Muscle layer of colon (tissue), 2 donors: Measurements from ENCODE around the gene SLC17A2.

Source experiments
- H3K27ac ChIP-seq: one replicate; pipeline ENCODE4 v1.7.0; 2013; ENCODE audit warnings: low read depth, mild to moderate bottlenecking, low read length, moderate library complexity
- H3K27me3 ChIP-seq, 2 donors: one replicate each; pipeline ENCODE4 v1.7.0; 2013; ENCODE audit warnings: low read length in 2 of 2, mild to moderate bottlenecking in 2 of 2; ENCODE audit not compliant: insufficient read depth in 2 of 2, control insufficient read depth in 1 of 2
- H3K36me3 ChIP-seq: one replicate; pipeline ENCODE4 v1.7.0; 2013; ENCODE audit warnings: mild to moderate bottlenecking, low read length; ENCODE audit not compliant: insufficient read depth
- H3K4me1 ChIP-seq: one replicate; pipeline ENCODE4 v1.7.0; 2013; ENCODE audit warnings: mild to moderate bottlenecking, low read length; ENCODE audit not compliant: insufficient read depth
- H3K4me3 ChIP-seq, 2 donors: one replicate each; pipeline ENCODE4 v1.7.0; 2013; ENCODE audit warnings: low read length in 2 of 2, low read depth in 1 of 2, mild to moderate bottlenecking in 1 of 2, moderate library complexity in 1 of 2
- H3K9ac ChIP-seq: one replicate; pipeline ENCODE4 v1.7.0; 2013; ENCODE audit warnings: low read length
- H3K9me3 ChIP-seq: one replicate; pipeline ENCODE4 v1.7.0; 2013; ENCODE audit warnings: mild to moderate bottlenecking, low read length
- donor health status: abdominal sarcoma.
- donor health status: Adenocarcinoma of cecum.

SLC17A2 gene

DNA sequence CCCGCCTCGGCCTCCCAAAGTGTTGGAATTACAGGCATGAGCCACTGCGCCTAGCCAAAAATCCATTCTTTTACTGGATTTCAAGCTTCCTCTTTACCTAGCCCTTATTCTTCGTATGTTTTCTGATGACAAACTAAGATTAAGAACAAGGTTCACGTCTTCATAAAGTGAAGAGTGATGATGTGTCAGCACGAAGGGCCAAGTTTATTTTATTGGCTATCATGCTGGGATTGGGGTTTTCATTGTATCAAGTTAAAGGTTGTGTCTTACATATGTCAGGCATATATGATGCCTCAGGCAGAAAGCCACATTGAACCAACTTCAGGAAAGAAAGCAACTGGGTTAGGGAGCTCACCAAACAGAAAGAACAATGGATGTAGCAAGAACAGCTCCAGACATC is 36.7 kb downstream of the SLC17A2 start:
- no peaks in the 10 kb centered on the region for H3K27me3 ChIP-seq
- no peak overlapping the region for H3K27ac ChIP-seq
- H3K36me3 ChIP-seq = no peaks in the 10 kb centered on the region
- H3K9ac ChIP-seq = no peak overlapping the region
- no peak overlapping the region for H3K4me3 ChIP-seq
- H3K4me1 ChIP-seq = no peaks in the 10 kb centered on the region
- H3K9me3 ChIP-seq = no peaks in the 10 kb centered on the region

DNA sequence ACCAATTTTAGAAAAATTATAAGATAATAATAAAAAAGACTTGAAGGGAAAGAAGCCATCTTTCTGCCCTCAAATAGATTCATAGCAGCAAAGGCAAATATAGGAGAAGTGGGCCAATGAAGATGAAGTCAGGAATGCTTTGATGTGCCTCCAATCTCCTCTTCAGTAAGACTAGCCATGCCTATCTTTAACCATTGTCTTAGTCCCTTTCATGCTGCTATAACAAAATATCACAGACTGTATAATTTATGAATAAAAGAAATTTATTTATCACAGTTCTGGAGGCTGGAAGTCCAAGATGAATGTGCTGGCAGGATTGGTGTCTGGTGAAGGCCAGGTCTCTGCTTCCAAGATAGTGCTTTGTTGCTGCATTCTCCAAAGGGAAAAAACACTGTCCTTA is 37.6 kb downstream of the SLC17A2 start:
- Histone ChIP-seq H3K4me3 (no peak overlapping the region), H3K9ac (no peak overlapping the region), H3K36me3 (no peaks in the 10 kb centered on the region), H3K9me3 (no peaks in the 10 kb centered on the region), H3K4me1 (no peaks in the 10 kb centered on the region), H3K27ac (no peak overlapping the region), H3K27me3 (no peaks in the 10 kb centered on the region)

DNA sequence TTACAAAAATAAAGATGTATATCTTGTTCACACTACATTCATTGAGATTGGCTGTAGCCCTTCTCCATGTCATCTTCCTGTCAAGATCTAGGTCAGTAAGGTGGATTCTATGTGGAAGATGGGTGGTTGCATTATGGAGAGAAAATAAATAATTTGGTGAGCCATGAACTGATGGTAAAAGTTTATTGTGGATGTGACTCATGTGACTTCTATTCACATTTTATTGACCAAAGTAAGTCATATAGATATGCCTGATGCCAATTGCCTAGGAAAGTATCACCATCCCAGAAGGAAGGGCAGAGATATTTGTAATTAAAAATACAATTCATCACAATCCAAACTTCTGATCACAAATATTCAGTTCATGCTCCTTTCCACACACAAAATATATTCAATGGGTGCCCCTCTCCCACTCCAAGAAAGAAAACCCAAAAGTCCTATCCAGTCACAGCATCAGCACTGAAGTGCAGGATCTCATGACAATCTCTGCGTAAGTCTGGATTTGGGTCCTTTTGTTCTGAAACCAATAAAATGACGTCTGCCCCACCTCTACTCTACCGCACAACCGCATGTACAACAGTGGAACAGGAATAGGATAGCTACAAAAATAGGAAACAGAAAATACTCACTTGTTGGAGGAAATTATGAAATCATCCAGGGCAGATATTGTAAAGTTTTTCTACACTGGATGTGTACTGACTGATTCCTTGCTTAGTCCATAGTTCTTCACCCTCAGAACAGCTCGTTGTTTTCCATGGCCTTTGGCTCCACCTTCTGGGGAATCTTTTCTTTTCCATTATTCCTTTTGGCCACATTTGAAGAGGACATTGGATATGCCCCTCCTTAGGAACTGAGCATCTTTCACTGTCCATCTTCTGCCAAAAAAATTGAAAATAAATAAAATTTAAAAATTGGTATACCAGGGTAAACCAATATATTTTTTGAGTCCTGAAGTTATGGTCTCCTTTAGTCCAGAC is 40.3 kb downstream of the SLC17A2 start:
- Histone ChIP-seq H3K9me3 (no peaks in the 10 kb centered on the region), H3K27me3 (no peaks in the 10 kb centered on the region), H3K36me3 (no peaks in the 10 kb centered on the region), H3K4me1 (no peaks in the 10 kb centered on the region), H3K4me3 (no peak overlapping the region), H3K27ac (no peak overlapping the region), H3K9ac (no peak overlapping the region)

DNA sequence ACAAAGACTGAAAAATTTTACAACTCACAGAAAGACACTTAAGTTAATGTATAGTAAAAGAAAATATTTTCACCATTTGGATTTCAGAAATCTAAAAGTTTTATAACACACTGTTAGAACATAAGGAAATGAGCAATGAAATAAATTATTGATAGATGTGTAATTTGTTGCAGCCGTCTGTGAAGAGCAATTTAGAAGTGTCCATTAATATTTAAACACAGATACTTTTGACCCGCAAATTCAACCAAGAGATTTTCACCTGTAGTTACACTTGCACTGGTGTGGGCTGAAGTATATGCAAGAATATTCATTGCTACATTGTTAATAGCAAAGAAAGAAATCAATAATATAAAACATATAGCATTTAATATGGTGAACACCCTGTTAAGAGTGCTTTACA is 41.9 kb downstream of the SLC17A2 start:
- Histone ChIP-seq H3K9ac (no peak overlapping the region), H3K9me3 (no peaks in the 10 kb centered on the region), H3K27ac (no peak overlapping the region), H3K27me3 (no peaks in the 10 kb centered on the region), H3K4me1 (no peaks in the 10 kb centered on the region), H3K4me3 (no peak overlapping the region), H3K36me3 (no peaks in the 10 kb centered on the region)

DNA sequence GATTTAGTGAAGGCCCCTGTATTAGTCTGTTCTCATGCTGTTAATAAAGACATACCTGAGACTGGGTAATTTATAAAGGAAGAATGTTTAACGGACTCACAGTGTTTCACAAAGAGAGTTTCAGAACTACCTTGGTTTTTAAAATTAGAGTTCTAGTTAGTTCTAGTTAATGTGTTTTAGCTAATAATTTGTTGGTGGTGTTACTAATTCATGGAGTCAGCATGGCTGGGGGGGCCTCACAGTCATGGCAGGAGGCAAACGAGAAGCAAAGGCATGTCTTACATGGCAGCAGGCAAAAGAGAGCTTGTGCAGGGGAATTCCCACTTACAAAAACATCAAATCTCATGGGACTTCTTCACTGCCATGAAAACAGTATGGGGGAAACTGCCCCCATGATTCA is 44.4 kb downstream of the SLC17A2 start:
- H3K4me1 ChIP-seq = no peaks in the 10 kb centered on the region
- H3K9ac ChIP-seq = no peak overlapping the region
- no peaks in the 10 kb centered on the region for H3K27me3 ChIP-seq
- H3K9me3 ChIP-seq = no peaks in the 10 kb centered on the region
- H3K36me3 ChIP-seq = no peaks in the 10 kb centered on the region
- no peak overlapping the region for H3K27ac ChIP-seq
- no peak overlapping the region for H3K4me3 ChIP-seq

DNA sequence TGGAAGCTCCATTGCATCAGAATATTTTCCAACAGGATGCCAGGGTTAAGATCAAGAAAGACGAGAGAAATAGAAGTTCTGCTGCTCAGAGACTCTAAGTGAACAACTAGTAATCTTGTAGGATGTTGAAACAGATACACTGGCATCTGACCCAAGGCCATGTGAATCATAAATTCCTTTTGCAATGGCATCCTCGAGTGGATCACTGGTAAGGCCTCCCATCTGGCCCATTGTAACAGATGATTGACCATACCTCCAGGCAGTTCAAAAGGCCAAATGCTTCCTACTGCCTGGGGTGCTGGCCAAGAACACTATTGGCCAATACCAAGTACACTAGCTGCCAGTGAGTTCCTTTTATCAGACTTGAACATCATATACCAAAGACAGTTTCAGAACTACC is 46.5 kb downstream of the SLC17A2 start:
- Histone ChIP-seq H3K36me3 (no peaks in the 10 kb centered on the region), H3K4me3 (no peak overlapping the region), H3K9ac (no peak overlapping the region), H3K27ac (no peak overlapping the region), H3K27me3 (no peaks in the 10 kb centered on the region), H3K4me1 (no peaks in the 10 kb centered on the region), H3K9me3 (no peaks in the 10 kb centered on the region)

DNA sequence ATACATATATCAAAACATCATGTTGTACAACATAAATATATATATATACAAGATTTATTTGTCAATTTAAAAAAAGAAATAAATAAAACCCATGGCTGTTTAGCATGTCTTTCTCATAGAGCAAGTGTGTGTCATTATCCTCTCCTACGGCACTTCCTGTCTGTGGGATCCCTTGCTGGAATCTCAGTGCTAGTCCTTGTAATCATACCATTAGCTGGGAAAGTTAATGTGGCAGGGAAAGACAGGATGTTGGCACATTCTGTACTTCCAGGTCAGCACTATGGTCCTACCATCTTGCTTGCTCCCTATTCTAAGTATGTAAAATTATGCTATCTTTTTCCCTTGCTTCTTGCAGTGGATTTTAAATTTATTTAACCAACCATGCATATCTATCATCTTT is 47.0 kb downstream of the SLC17A2 start:
- H3K4me3 ChIP-seq = no peak overlapping the region
- H3K4me1 ChIP-seq = no peaks in the 10 kb centered on the region
- H3K27ac ChIP-seq = no peak overlapping the region
- H3K9me3 ChIP-seq = no peaks in the 10 kb centered on the region
- H3K9ac ChIP-seq = no peak overlapping the region
- no peaks in the 10 kb centered on the region for H3K27me3 ChIP-seq
- no peaks in the 10 kb centered on the region for H3K36me3 ChIP-seq

DNA sequence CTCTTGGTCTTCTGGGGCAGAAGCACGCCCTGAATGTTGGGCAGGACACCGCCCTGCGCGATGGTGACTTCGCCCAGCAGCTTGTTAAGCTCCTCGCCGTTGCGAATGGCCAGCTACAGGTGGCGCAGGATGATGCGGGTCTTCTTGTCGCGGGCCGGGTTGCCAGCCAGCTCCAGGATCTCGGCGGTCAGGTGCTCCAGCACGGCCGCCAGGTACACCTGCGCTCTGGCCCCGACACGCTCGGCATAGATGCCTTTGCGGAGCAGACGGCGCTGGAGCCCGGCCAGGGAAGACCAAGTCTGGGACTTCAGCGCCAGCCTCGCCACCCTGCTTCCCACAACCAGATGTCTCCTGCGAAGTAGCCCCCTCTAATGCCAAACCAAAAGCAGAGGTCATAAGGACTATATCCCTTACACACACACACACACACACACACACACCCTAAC is 48.4 kb downstream of the SLC17A2 start:
- H3K9ac ChIP-seq = no peak overlapping the region
- no peaks in the 10 kb centered on the region for H3K9me3 ChIP-seq
- no peak overlapping the region for H3K27ac ChIP-seq
- no peaks in the 10 kb centered on the region for H3K36me3 ChIP-seq
- H3K27me3 ChIP-seq = no peaks in the 10 kb centered on the region
- no peak overlapping the region for H3K4me3 ChIP-seq
- no peaks in the 10 kb centered on the region for H3K4me1 ChIP-seq

DNA sequence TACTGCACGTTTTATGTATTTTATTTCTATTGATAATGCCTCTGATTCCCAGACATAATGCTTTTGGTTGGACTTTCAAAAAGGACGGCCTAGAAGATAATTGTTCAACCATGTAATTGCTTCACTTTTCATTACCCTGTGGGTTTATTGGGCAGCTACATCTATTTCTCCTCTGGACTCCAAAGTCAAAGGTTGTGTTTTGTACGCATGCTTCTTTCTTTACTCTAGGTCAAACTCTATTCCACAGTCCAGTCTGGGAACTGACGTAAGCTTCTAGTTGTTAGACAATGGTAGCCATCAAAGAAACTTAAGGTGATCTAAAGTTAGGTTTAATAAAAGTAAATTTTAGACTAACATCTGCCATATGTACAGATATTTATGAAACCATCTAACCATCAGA is 49.9 kb downstream of the SLC17A2 start:
- no peaks in the 10 kb centered on the region for H3K27me3 ChIP-seq
- H3K27ac ChIP-seq = no peak overlapping the region
- H3K9ac ChIP-seq = no peak overlapping the region

DNA sequence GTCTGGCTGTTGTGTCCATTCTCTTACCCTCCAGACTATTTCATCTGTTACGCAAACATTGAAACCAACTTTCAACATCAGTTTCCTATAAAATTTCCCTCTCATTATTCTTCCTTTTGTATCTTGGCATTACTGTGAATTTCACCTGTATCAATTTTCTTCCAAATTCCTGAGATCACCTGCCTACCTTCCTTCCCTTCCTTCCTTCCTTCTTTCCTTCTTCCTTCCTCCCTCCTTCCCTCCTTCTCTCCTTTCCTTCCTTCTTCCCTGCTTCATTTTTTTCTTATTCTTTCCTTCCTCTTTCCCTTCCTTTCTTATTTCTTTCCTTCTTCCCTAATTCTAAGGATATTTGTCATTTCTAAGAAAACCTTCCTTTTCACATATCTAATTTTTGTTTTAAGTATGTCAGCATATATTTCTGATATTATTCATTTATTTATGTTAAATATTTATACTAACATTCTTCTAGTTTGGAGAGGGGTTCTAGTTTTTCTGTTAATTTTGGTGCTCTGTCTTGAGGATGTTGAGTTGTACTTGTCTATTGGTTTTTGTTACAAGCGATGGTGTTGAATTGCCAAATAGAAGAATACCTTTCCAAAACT is 51.7 kb downstream of the SLC17A2 start:
- Histone ChIP-seq H3K4me3 (no peak overlapping the region), H3K36me3 (no peaks in the 10 kb centered on the region), H3K27ac (no peak overlapping the region), H3K27me3 (no peaks in the 10 kb centered on the region), H3K4me1 (no peaks in the 10 kb centered on the region), H3K9me3 (no peaks in the 10 kb centered on the region), H3K9ac (no peak overlapping the region)

More for the DNA sequence above, 49.9 kb downstream of the SLC17A2 start:
- no peaks in the 10 kb centered on the region for H3K36me3 ChIP-seq
- no peaks in the 10 kb centered on the region for H3K4me1 ChIP-seq
- H3K4me3 ChIP-seq = no peak overlapping the region
- no peaks in the 10 kb centered on the region for H3K9me3 ChIP-seq

DNA sequence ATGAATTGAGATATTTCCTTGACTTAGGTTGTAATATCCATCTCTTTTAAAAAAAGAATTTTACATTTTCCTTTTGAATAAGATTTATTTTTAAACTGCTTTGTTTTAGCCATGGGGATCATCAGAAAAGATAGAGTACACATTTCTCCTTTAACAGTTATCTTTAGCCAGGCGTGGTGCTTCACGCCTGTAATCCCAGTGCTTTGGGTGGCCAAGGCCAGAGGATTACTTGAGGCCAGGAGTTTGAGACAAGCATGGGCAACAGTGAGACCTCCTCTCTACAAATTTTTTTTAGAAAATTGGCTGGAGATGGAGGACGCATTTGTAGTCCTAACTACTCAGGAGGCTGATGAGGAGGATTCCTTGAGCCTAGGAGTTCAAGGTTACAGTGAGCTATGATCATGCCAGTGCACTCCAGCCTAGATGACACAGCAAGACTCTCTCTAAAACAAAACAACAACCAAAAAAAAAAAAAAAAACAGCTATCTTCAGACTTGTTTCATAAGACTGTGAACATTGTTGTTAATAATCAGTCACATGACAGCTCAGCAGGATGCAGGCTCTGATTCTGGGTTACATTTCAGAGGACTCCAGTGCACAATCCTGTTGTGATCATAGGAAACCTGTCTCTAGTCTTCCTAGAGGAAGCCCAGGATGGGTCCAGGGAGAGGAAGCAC is 54.4 kb downstream of the SLC17A2 start:
- H3K9ac ChIP-seq = no peak overlapping the region
- no peak overlapping the region for H3K4me3 ChIP-seq
- H3K4me1 ChIP-seq = no peaks in the 10 kb centered on the region
- H3K27ac ChIP-seq = no peak overlapping the region
- H3K27me3 ChIP-seq = no peaks in the 10 kb centered on the region
- H3K36me3 ChIP-seq = no peaks in the 10 kb centered on the region
- H3K9me3 ChIP-seq = no peaks in the 10 kb centered on the region
